Measurements from ENCODE around the gene COLEC11. TPM values are rescaled to one million over a fixed set of nuclear protein-coding genes. Genes with fewer than 3 reads are reported as not detected.
"Not testable (repeated sequence)": the region's sequence is repeated elsewhere in the genome, so short reads cannot be mapped to it uniquely, and the experiment has no call there.

Gene COLEC11
- total RNA-seq, 4 donors from 2014 or later, result 0.66 to 6.7 (median 1.6) TPM; not detected in 1

DNA sequence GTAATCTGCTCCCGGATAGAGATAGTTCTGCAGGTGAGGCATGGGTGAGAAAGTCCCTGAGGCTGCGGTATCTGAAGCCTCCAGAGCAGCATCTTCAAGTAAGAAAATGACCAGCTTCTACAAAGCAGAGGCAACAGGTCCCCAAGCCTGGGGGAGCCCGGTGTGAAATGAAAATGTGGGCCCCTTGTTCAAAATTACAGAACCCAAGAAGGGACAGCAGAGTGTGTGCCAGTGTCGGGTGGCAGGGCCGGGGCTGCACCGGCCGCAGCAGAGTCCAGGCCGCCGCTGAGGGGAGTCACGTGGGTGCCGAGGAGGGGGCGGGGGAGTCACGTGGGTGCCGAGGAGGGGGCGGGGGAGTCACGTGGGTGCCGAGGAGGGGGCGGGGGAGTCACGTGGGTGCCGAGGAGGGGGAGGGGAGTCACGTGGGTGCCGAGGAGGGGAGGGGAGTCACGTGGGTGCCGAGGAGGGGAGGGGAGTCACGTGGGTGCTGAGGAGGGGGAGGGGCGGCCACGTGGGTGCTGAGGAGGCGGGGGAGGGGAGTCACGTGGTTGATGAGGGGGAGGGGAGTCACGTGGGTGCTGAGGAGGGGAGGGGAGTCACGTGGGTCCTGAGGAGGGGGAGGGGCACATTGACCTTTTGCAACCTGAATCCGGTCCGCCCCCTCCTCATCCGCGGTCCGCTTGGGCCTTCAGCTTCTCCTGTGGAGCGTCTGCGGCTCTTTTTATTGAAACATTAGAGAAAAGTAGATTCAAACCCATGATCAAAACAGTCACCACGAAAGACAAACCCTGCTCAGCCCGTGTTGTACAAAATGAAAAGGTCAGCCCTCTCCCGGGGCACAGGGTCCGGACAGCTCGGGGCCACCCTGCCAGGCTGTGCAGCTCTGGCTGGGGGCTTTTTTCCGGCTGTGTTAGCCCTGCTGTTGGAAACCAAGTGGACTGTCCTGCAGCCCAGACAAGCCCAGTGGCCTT is 10.4 kb downstream of the COLEC11 start:
- TF ChIP-seq EP300 (IDR thresholded peaks at IDR 0.05), result no peak
- peak in 1 of 2 donors; percentile 9 for TF ChIP-seq POLR2A (IDR thresholded peaks at IDR 0.05)
- H3K4me1 ChIP-seq, result no peaks in the 10 kb centered on the region
- H3K27ac ChIP-seq, result peak overlapping the region in 2 of 4 donors; percentile 13 to 73
- DNase-seq (ENCODE audit: low spot score in 2 of 2), result no peak
- H3K36me3 ChIP-seq, result no peaks in the 10 kb centered on the region
- H3K9me3 ChIP-seq, result no peaks in the 10 kb centered on the region
- H3K4me3 ChIP-seq, result no peak overlapping the region
- no peaks in the 10 kb centered on the region for H3K27me3 ChIP-seq
- 64 to 69% methylated on average over 21 to 26 of the region's 44 CpGs for WGBS, 2 donors

DNA sequence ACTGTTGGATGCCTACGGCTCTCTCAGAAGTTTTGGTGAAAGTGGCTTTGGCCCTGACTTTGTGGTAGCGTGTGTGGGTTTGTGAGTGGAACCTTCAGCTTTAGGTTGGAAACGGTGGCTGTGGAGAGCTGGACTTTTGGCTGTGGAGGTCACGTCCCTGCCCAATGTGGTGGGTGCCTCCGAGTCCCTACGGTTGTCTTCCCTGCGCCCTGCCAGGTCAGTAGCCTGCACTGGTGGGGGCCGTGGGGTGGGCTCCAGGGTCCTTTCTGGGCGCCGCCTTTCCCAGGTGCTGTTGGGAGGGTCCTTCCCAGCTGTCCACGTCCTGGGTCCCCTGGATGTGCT is 11.1 kb downstream of the COLEC11 start:
- H3K9me3 ChIP-seq, result no peaks in the 10 kb centered on the region
- H3K27me3 ChIP-seq, result no peaks in the 10 kb centered on the region
- H3K36me3 ChIP-seq, result no peaks in the 10 kb centered on the region
- DNase-seq (ENCODE audit: low spot score in 2 of 2), result no peak
- H3K4me1 ChIP-seq, result no peaks in the 10 kb centered on the region
- peak overlapping the region in 2 of 4 donors; percentile 8 to 73 for H3K27ac ChIP-seq
- H3K4me3 ChIP-seq, result no peak overlapping the region
- TF ChIP-seq POLR2A (IDR thresholded peaks at IDR 0.05) (no peak), EP300 (IDR thresholded peaks at IDR 0.05) (no peak)
- TF ChIP-seq, protein P1, sequence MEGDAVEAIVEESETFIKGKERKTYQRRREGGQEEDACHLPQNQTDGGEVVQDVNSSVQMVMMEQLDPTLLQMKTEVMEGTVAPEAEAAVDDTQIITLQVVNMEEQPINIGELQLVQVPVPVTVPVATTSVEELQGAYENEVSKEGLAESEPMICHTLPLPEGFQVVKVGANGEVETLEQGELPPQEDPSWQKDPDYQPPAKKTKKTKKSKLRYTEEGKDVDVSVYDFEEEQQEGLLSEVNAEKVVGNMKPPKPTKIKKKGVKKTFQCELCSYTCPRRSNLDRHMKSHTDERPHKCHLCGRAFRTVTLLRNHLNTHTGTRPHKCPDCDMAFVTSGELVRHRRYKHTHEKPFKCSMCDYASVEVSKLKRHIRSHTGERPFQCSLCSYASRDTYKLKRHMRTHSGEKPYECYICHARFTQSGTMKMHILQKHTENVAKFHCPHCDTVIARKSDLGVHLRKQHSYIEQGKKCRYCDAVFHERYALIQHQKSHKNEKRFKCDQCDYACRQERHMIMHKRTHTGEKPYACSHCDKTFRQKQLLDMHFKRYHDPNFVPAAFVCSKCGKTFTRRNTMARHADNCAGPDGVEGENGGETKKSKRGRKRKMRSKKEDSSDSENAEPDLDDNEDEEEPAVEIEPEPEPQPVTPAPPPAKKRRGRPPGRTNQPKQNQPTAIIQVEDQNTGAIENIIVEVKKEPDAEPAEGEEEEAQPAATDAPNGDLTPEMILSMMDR (IDR thresholded peaks at IDR 0.05), result no peak
- 78 to 94% methylated on average over 4 to 8 of the region's 11 CpGs for WGBS, 2 donors

DNA sequence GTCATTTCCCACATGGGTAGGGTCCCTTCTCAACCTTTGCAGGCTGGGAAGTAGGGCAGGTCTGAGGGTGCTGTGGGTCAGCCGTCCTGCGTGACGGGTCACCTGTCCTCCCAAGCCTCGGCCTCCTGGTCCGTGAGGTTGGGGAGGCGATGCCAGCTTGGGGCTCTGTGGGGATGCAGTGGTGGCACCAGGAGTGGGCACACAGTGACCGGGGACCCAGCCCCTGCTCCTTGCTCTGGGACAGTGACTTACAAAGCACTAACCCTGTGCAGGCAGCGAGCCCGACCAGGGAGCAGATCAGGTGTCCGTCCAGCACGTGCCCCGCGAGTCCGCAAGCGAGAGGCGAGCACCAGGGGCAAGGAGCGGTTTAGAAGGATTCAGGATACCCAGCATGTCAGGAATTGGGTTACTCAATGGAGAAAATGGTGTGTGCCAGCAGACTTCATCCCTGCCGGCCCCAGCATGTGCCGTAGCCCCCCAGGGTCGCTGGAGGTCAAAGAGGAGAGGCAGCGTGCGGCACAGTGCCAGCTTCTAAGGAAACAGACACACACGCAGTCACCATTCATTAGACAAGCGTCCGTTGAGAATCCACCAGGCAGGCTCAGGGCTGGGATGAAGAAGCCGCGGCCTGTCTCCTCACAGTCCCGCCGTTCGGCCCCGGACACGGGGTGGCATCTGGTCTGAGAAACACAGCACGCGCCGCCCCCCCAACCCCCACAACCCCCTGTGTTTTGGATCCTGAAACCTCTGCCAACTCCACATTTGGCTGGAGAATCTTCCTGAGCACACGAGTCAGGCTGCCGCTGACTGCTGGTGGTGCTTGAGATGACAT is 11.7 kb downstream of the COLEC11 start:
- Histone ChIP-seq H3K9me3 (no peaks in the 10 kb centered on the region), H3K4me3 (no peak overlapping the region), H3K27ac (peak overlapping the region in 2 of 4 donors; percentile 8 to 73), H3K4me1 (no peaks in the 10 kb centered on the region), H3K36me3 (no peaks in the 10 kb centered on the region), H3K27me3 (no peaks in the 10 kb centered on the region)
- TF ChIP-seq EP300 (IDR thresholded peaks at IDR 0.05), result no peak
- TF ChIP-seq, protein P1 (IDR thresholded peaks at IDR 0.05), result no peak
- no peak for TF ChIP-seq POLR2A (IDR thresholded peaks at IDR 0.05)
- 71 to 85% methylated on average over 37 of the region's 37 CpGs for WGBS, 2 donors
- DNase-seq (ENCODE audit: low spot score in 2 of 2), result no peak

DNA sequence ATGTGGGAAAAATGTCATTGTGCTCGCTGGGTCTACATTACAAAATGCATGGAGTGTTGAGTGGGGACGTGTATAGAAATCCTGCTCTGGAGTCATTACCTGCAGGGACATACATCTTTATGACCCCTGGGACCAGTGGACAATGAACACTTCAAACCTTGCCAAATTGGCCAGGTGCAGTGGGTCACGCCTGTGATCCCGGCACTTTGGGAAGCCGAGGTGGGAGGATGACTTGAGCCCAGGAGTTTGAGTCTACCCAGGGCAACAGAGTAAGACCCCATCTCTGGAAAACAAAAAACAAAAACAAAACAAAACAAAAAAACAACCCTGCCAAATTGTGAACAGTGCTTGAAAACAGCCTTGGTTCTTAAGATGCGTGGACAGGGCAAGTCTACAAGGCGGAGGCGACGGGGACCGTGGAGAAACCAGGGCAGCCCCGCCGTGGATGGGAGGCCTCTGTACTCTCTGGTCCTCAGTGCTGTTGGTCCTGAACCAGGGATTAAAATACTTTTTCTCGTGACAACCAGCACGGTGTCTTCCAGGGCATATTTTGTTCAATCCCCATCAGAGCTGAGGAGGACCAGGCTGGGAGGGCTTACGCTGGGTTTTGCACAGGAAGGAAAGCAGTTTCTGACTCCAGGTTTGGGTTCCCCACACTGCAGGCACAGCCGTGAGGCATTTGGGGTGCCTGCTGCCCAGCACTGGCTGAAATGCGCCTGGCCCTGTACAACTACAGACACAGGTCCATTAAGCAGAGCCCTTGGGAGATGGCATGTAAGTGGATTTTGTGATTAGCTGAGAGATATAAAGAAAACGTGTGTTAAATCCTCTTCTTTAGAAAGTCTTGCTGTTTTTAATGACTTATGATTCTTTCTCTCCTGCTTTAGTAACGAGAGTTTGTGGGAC is 13.7 kb downstream of the COLEC11 start:
- WGBS, 2 donors, result 79 to 84% methylated on average over 19 of the region's 19 CpGs
- Histone ChIP-seq H3K27me3 (no peaks in the 10 kb centered on the region), H3K4me3 (no peak overlapping the region), H3K9me3 (peaks cover 0 to 4% (median 0%) of the 10 kb centered on the region in 4 donors), H3K36me3 (no peaks in the 10 kb centered on the region), H3K27ac (no peak overlapping the region), H3K4me1 (no peaks in the 10 kb centered on the region)
- DNase-seq (ENCODE audit: low spot score in 2 of 2), result no peak
- TF ChIP-seq, protein P1 (IDR thresholded peaks at IDR 0.05), result no peak
- TF ChIP-seq POLR2A (IDR thresholded peaks at IDR 0.05) (no peak), EP300 (IDR thresholded peaks at IDR 0.05) (no peak)

DNA sequence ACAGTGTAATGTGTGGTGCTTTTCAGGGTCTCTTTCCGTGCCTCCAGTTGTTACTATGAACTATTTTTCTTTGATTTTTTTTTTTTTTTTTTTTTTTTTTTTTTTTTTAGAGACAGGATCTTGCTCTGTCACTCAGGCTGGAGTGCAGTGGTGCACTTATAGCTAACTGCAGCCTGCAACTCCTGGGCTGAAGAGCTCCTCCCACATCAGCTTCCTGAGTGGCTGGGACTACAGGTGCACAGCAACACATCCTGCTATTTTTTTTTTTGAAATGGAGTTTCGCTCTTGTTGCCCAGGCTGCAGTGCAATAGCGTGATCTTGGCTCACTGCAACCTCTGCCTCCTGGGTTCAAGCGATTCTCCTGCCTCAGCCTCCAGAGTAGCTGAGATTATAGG is 14.4 kb downstream of the COLEC11 start:
- H3K27me3 ChIP-seq; H3K4me1 ChIP-seq; H3K4me3 ChIP-seq; H3K9me3 ChIP-seq; H3K27ac ChIP-seq; DNase-seq (ENCODE audit: low spot score in 2 of 2); H3K36me3 ChIP-seq: not testable (repeated sequence)
- 88 to 90% methylated on average over 4 of the region's 4 CpGs for WGBS, 2 donors
